PC-3 (cell line): ENCODE results near the gene C9orf85.

Experiments used
- CTCF ChIP-seq: fragments of 300-600 bp; sonication (generic); conservative IDR thresholded peaks from 2 replicates; pipeline ENCODE4 v1.5.1; 2017; ENCODE audit warnings: antibody characterized with exemption, low read depth, mild to moderate bottlenecking, low read length
- EZH2 ChIP-seq: fragments of 300-600 bp; sonication (generic); IDR thresholded peaks from one replicate; pipeline ENCODE4 v1.6.1; 2017; ENCODE audit warnings: antibody characterized with exemption, mild to moderate bottlenecking, low read length; ENCODE audit not compliant: unreplicated experiment

- TF ChIP-seq CTCF (no peak), EZH2 (no peak)
Measured at GRCh38 chr9:71987471-71988371, 76.3 kb downstream of the C9orf85 start.
